Measurements from ENCODE around the gene PADI1.

PADI1 gene

GRCh38 chr1:17198476-17199258, 6.3 kb upstream of the PADI1 start:
- DNase-seq: no peak

- DNase-seq: no peak
Measured at GRCh38 chr1:17199267-17200044, 5.5 kb upstream of the PADI1 start.

DNA sequence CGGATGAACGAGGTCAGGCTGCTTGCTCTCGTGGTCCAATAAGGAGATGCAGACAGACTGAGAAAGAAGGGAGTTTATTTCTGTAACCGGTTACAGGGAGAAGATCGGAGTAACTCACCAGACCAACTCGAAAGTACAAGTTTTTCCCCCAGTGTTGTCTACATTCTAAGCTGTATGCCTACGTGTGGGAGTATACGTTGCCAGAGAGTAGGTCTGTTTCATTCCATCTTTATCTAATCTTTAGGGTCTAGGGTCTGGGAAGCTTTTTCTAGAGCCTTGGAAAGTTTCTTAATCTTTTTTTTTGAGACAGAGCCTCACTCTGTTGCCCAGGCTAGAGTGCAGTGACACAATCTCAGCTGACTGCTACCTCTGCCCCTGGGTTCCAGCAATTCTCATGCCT, 4.7 kb upstream of the PADI1 start:
- no peak for DNase-seq

- DNase-seq: no peak
Measured at GRCh38 chr1:17200756-17201155, 4.2 kb upstream of the PADI1 start.

DNA sequence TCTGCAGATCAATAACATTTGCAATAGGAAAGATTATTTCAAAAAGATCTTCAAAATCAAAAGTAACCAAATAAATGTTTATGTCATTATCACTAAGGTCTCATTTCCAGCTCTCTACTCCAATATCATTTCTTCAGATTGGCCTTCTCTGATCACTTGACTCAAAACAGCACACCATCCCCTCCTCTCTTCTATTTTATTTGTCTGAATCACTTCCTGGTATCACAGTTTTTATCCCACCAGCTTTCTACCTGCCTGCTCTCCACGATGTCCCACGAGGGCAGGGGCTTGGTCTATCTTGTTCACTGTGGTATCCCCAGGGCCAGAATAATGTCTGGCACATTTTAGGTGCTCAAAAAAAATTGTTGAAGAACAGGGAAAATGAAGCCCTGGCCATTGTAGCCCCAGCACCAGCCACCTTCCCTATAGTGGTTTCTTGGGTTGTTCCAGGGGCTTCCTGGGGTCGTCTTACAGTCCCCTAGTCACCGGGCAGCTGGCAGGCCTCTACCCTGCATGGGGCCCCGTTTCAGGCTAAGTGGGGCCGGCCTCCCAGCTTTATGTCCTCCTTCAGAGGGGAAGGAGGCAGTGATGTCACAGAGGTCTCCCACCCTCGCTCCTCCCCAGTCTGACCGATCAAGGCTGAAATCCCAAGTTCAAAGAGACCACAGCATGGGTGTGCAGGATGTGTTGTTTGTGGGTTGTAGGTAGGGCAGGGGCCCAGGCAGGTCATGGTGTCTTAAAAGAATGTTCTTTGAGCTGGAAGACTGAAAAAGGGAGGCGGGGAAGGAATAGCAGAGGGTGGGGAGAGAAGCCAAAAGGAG, 3.5 kb upstream of the PADI1 start:
- no peak for DNase-seq

- DNase-seq: no peak
Measured at GRCh38 chr1:17205652-17206051, 724 bp downstream of the PADI1 start.

- DNase-seq: no peak
Measured at GRCh38 chr1:17206196-17206595, 1.3 kb downstream of the PADI1 start.

DNA sequence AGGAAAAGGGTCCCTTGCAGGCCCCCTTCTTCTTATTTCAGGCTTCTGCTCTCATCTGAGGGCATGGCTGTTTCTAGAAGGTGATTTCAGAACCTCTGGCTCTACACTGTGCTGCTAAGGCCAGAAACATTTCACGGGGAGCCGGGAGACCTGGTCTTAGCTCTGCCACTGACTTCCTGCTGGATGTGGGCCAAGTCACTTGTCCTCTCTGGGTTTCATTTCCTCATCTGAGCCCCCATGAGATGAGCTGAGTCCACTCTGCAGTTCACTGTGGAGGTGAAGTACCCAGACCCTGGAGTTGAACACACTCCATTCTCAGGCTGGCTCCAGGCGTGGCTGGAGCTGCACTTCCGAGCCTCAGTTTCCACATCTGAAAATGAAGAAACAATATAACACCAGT, 2.1 kb downstream of the PADI1 start:
- peak; percentile 74 for DNase-seq

DNA sequence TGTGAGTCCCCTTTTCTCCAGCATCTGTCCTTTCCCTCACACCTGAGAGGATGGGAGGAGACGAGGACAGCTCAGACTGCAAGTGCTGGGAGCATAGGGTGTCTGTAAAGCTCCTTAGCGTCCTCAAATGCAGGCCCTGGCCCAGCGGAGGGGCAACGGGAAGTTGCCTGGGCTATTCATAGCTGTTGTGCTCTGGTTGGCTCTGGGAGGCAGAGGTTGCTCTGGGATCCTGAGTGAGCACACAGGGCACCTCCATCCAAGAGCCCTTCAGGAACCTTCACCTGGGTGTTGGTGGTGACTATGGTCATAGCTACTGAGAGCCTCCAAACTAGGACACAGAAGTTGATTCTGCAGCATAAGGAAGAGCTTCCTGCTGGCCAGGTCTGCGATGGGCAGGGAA, 2.6 kb downstream of the PADI1 start:
- DNase-seq: no peak

DNA sequence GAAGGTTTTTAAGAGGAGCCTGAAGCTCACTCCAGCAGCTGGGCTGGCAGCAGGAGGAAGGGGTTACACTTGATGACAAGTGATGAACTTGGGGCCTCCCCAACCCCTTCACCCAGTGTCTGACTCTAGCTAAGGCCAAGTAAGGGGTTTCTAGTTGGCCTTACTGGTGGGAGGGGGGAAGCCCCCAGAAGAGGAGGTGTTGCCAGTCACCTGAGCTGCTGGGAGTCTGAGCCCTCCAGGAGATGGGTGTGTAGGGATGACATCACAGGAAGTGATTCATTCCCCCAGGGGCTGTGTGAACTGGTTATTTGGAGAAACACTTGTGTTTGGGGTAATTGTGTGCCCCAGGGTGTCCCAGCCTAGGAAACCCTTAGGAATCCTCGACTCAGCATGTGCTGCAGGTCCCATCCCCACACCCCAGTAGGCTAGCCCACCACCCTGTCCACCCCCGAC, 3.1 kb downstream of the PADI1 start:
- DNase-seq: peak; percentile 39

DNA sequence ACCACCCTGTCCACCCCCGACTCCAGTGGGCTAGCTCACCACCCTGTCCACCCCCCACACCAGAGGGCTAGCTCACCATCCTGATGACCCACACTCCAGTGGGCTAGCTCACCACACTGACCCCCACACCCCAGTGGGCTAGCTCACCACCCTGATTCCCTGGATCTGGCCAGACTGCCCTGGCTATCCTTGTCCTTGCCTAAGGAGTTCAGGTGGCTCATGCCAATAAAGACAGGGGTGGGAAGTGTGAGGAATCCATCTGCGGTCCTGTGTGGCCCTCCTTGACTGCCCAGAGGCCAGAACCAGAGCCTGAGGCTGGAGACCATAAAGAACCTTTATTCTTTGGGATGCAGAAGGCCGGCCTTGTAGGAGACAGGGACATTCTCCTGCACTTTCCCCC, 3.6 kb downstream of the PADI1 start:
- DNase-seq: no peak

DNA sequence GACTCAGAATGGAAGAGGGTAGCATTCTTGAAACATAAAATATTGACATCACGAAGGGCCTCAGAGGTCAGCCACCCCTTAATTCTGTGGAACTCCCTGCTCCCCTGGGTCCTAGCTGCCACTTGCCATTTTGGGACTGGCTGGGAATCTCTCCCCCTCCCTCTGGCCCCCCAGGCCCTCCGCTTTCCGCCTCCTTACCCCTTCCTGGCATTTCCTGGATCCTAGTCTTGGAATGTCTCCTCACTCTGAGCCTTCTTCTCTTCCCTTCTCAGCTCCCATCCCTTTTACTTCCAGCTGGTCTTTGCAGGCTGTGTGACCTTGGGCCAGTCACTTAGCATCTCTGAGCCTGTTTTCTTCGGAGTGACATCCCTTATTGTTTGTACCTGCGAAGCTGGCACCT, 4.5 kb downstream of the PADI1 start:
- no peak for DNase-seq

- no peak for DNase-seq
Measured at GRCh38 chr1:17210176-17210575, 5.2 kb downstream of the PADI1 start.

- no peak for DNase-seq
Measured at GRCh38 chr1:17211377-17211776, 6.4 kb downstream of the PADI1 start.

DNA sequence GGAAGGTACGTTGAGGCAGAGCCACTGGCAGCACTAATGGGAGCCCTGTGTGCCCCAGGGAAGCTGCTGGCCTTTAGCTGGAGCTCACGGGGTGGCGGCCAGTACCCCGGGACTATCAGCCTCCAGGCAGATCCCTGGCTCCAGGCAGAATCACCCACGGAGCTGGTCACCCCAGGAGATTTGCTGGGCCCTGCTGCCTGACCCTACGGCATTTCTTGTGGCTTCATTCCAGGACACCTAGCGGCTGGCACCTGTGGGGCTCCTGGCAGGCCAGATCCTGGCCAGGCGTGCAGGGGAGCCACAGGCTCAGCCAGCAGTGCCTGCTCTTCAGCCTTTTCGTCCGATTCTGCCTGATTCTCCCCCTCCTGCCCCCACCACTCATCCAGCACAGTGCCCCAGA, 7.1 kb downstream of the PADI1 start:
- no peak for DNase-seq

- peak; percentile 92 for DNase-seq
Measured at GRCh38 chr1:17212487-17213121, 7.7 kb downstream of the PADI1 start.

DNA sequence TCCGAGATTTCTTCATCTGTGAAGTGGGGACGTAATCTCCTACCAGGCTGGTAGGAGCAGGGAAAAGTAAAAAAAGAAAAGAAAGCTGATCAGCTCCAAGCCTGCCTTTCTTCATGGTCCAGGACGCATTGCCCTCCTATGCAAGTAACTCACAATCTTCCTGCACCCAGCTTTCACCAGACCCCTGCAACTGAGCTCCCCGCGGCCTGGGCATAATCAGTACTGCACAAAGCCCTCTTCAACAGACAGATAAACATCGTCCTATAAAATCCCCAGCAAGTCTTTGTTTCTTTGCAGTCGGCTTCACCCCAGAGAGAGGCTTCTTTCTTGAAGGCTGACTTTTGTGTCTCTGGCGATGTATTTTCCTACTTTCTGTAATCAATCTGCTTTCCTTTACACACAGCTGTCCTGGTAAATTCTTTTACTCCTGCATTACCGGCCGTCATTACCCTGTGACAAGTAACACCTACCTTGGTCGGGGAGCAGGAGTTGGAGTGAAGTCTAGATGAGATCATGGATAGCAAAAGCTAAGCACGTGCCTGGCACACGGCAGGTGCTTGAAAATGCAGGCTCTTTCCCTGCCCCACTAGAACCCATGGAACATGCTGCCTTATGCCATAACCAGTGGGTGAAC, 8.3 kb downstream of the PADI1 start:
- DNase-seq: peak; percentile 78

DNA sequence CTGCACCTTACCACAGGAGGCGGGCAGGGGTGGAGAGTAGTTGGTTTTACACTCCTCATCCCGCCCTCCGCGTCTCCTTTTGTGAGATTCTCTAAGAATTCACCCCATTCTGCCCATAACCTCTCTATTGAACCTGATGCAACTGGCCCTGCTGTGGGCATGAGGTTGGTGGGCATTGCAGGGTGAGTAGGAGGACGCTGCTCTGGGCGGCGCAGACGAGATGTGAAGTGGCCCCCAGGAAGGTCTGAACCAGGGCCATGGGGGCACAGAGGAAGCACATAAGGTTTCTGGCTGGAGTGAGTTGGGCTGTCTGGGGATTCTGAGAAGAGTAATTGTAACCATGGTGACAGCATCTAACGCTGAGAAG, 8.8 kb downstream of the PADI1 start:
- DNase-seq: no peak

DNA sequence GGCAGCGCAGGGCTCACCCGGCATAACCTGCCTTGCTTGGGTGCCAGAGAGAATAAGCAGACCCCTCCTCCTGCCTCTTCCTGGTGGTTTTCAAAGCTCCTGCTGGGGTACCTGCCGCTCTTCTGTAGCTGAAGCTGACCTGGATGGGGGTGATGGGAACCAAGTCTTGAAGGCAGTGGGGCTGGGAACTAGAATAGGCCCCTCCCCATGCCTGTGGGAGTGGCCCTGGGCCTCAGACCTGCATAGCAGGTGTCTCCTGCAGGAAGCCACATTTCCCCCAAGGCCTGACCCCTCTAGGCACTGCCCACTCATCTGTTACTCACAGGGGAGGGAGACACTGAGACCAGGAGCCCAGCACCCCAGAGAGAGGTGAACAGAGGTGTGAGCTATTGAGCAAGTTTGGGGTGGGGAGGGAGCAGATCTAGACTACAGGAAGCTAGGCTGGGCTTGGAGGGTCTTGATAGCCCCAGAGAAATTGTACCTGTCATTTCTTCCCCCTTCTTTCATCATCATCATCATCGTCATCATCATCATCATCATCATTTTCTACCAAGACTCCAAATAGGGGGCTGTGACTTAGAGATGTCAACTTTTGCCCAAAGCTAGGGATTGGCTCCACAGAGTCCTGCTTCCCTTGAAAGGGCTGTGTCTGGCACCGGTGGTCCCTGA, 10.1 kb downstream of the PADI1 start:
- DNase-seq: no peak

GRCh38 chr1:17215545-17215890, 10.6 kb downstream of the PADI1 start:
- DNase-seq: no peak

GRCh38 chr1:17216078-17216477, 11.2 kb downstream of the PADI1 start:
- DNase-seq: no peak

DNA sequence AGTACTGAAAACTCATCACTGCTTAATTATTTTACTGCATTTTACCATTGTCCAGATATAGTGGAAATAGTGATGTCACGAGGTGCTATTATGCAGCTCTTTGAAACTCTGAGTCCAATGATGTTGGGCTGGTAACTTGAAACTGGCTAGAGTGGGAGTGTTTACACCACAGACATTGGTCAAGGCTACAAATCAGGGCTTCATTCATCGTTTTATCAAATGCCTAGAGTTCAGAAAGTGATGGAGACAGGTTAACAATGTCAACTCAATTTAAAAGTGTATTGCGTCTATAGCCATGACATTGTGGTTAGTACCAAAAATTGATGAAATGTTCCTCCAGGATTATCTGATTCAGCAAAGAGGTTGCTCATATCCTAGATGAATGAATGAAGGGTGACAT, 12.7 kb downstream of the PADI1 start:
- no peak for DNase-seq
